ENCODE measurements around the gene TDRD9. TPM values are rescaled to one million over a fixed set of nuclear protein-coding genes. Genes with fewer than 3 reads are reported as not detected.

TDRD9 gene
- total RNA-seq, 2 donors from 2014 or later: 12.0 TPM; not detected in 1

DNA sequence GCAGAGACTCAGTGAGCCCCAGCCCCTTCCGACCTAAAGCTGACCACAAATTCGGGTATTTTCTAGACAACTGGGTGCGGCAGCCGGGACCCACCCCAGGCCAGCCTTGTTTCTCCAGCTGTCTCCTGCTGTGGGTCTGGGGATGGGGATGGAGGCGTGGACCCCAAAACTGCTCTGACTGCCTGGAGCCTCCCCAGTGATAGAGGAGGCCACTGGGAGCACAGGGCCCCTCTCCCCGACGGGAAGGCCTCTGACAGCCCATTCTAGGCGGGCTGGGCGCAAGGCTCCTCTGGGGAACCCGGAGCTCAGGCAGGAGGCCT, 38.2 kb upstream of the TDRD9 start:
- no peak for TF ChIP-seq CTCF (IDR thresholded peaks at IDR 0.05)
- H3K9me3 ChIP-seq: no peaks in the 10 kb centered on the region
- H3K36me3 ChIP-seq: no peaks in the 10 kb centered on the region
- DNase-seq (ENCODE audit: low spot score): no peak
- no peak overlapping the region for H3K27ac ChIP-seq
- H3K4me3 ChIP-seq: no peak overlapping the region
- no peak for ATAC-seq (ENCODE audit: insufficient number of reproducible peaks, low FRiP score, low read depth)
- H3K4me1 ChIP-seq (ENCODE audit: control insufficient read depth in 1 of 2, low read depth in 2 of 2): no peaks in the 10 kb centered on the region
- no peaks in the 10 kb centered on the region for H3K27me3 ChIP-seq (replicated peaks; ENCODE audit: insufficient read depth)

DNA sequence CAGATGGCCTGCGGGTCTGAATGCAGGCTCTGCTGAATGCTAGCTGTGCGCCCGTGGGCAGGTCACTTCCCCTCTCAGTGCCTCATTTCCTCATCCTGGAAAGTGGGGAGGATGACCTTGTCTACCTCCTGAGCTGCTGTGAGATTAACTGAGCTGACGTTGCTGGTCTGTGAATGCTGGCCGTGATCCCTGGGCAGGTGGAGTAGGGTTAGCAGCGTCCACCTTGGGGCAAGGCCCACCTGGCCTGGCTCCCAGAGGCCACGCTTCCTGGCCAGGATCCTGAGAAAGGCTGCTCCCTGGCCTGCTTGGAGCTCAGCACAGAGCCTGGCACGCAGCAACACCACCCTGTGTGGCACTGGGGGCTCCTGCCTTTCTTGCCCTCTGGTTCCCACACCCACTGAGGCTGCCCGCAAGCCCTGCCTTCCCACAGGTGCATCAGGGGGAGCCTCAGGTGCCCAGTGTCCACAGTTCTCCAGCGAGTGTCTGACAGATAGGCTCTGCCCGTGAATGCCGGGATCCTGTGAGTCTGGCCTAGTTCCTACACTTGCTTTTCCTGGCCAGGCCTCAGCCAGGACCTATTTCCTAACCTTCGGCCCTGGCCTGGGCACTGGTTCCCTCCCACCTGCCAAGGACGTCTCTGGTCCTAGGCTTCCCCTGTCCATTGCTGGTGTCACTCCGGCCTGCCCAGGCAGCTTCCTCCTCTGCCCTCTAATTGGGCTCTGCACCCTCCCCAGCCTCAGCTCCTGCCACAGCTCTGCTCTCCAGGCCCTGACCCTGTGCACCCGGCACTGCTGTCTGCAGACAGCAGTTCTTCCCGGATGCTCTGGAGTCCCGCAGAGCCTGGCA, 37.2 kb upstream of the TDRD9 start:
- Histone ChIP-seq H3K36me3 (no peaks in the 10 kb centered on the region), H3K4me3 (no peak overlapping the region), H3K4me1 (ENCODE audit: control insufficient read depth in 1 of 2, low read depth in 2 of 2) (no peaks in the 10 kb centered on the region), H3K9me3 (no peaks in the 10 kb centered on the region), H3K27ac (no peak overlapping the region), H3K27me3 (replicated peaks; ENCODE audit: insufficient read depth) (no peaks in the 10 kb centered on the region)
- TF ChIP-seq CTCF (IDR thresholded peaks at IDR 0.05): no peak
- ATAC-seq (ENCODE audit: insufficient number of reproducible peaks, low FRiP score, low read depth): no peak
- no peak for DNase-seq (ENCODE audit: low spot score)

DNA sequence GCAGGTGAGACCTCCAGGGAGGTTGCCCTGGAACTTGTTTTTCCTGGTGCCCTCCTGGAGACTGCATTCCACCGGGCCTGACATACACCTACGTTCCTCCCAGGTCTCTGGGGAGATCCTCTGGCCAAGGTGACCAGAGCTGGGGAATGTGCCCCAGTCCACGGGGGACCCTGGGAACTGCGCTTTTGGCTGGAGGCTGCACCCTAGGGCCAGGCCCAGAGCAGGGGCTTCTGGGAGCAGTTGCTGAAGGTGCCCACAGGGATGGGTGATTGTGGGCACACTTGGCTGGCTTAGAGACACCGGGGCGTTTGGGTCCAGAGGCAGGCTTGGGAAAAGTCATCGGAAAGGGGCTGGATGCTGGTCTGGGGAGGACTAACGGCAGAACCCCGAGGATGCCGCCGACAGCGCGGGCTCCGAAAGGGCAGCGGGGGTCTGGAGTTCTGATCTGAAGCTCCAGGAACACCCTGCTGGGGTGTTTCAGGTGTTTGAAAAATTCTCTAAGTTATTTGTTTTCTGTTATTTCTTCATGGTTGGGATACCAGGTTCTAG, 36.5 kb upstream of the TDRD9 start:
- Histone ChIP-seq H3K4me1 (ENCODE audit: control insufficient read depth in 1 of 2, low read depth in 2 of 2) (no peaks in the 10 kb centered on the region), H3K36me3 (no peaks in the 10 kb centered on the region), H3K27me3 (replicated peaks; ENCODE audit: insufficient read depth) (no peaks in the 10 kb centered on the region), H3K27ac (no peak overlapping the region), H3K4me3 (no peak overlapping the region), H3K9me3 (no peaks in the 10 kb centered on the region)
- ATAC-seq (ENCODE audit: insufficient number of reproducible peaks, low FRiP score, low read depth) (no peak), DNase-seq (ENCODE audit: low spot score) (no peak)
- no peak for TF ChIP-seq CTCF (IDR thresholded peaks at IDR 0.05)

- no peak overlapping the region for H3K4me3 ChIP-seq
- DNase-seq (ENCODE audit: low spot score): no peak
- H3K9me3 ChIP-seq: no peaks in the 10 kb centered on the region
- H3K4me1 ChIP-seq (ENCODE audit: control insufficient read depth in 1 of 2, low read depth in 2 of 2): no peaks in the 10 kb centered on the region
- H3K27ac ChIP-seq: no peak overlapping the region
- no peaks in the 10 kb centered on the region for H3K36me3 ChIP-seq
- no peak for ATAC-seq (ENCODE audit: insufficient number of reproducible peaks, low FRiP score, low read depth)
- H3K27me3 ChIP-seq (replicated peaks; ENCODE audit: insufficient read depth): no peaks in the 10 kb centered on the region
- no peak for TF ChIP-seq CTCF (IDR thresholded peaks at IDR 0.05)
These were observed 36.0 kb upstream of the TDRD9 start for GRCh38 chr14:103892247-103892646.

DNA sequence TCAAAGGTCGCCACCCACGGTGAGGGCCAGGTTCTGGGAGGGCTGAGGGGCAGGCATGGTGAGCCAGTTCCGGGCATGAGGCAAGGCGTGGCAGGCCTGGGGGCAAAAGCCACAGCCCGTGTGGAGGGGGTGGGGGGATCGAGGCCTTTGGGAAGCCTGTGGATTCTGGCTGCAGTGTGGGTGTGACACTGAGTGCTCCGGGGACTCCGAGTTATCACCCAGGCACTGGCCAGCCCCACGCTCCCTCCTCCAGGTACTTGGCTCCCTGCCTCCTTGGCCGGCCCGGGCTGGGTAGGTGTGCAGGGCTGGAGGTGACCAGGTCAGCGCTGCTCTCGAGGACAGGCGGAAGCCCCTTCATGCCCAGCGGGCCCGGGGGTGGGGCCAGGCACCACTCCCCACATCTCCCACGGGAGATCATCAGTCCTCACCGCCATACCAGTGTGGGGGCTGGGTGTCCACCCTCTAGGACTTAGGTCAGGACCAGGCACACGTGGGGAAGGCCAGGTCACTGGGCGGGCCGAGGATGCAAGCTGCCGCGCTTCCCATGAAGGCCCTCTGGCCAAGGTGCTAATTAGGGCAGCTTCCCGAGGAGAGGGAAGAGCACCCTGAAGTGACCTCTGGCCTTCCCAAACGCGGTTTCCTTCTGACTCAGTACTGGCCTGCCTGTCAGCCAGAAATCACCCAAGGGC, 34.1 kb upstream of the TDRD9 start:
- no peaks in the 10 kb centered on the region for H3K9me3 ChIP-seq
- ATAC-seq (ENCODE audit: insufficient number of reproducible peaks, low FRiP score, low read depth) (no peak), DNase-seq (ENCODE audit: low spot score) (no peak)
- no peaks in the 10 kb centered on the region for H3K4me1 ChIP-seq (ENCODE audit: control insufficient read depth in 1 of 2, low read depth in 2 of 2)
- H3K4me3 ChIP-seq: no peak overlapping the region
- H3K36me3 ChIP-seq: no peaks in the 10 kb centered on the region
- no peak overlapping the region for H3K27ac ChIP-seq
- no peak for TF ChIP-seq CTCF (IDR thresholded peaks at IDR 0.05)
- no peaks in the 10 kb centered on the region for H3K27me3 ChIP-seq (replicated peaks; ENCODE audit: insufficient read depth)
